DMS114 treated with DMSO at 0.1 percent for 48 hours (cell line): ENCODE data around the gene GSTA3.
"Not testable (repeated sequence)": the region's sequence is repeated elsewhere in the genome, so short reads cannot be mapped to it uniquely, and the experiment has no call there.

Experiments used
- DNase-seq: peaks from one replicate; lab custom pipeline; 2025; ENCODE audit not compliant: unreplicated experiment; lab: John Stamatoyannopoulos, UW

GSTA3 gene

GRCh38 chr6:52909531-52909930 is at the start of gene GSTA3:
GSTA3 (minus strand) TSS chr6:52909698; CDS start chr6:52905834, 3,864 bp downstream.
- no peak for DNase-seq

DNA sequence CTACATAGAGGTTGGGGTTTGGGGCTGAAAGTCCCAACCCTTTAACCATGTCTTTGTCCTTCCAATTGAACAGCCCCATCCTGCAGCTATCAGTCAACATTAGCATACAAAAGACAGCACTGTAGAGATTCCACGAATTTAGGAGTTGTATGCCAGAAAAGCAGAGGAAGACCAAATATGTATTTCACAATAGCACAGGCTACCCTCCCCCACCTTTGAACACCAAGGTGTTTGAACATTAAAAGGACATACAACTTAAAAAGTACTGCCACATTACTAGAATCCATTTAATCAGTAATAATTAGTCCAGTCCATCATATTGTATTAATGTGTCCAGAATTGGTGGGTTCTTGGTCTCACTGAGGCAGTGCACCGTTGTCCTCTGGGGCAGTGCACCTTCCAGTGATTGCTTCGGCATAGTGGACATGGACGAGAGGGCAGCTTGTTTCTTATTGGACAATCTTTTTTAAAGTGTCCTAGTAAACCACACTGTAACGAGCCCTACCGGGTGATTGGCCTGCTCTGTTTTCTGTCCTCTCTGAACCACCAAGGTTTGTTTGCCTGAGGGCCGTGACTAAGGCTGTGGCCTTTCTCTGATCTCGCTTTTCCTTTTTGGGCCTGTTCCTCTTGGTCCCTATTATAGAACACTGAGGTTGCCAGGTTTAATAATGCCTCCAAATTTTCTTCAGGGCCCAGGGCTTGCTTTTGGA is 49.2 kb upstream of the GSTA3 start:
- no peak for DNase-seq

GRCh38 chr6:52955871-52956270 is 46.4 kb upstream of the GSTA3 start:
- no peak for DNase-seq

DNA sequence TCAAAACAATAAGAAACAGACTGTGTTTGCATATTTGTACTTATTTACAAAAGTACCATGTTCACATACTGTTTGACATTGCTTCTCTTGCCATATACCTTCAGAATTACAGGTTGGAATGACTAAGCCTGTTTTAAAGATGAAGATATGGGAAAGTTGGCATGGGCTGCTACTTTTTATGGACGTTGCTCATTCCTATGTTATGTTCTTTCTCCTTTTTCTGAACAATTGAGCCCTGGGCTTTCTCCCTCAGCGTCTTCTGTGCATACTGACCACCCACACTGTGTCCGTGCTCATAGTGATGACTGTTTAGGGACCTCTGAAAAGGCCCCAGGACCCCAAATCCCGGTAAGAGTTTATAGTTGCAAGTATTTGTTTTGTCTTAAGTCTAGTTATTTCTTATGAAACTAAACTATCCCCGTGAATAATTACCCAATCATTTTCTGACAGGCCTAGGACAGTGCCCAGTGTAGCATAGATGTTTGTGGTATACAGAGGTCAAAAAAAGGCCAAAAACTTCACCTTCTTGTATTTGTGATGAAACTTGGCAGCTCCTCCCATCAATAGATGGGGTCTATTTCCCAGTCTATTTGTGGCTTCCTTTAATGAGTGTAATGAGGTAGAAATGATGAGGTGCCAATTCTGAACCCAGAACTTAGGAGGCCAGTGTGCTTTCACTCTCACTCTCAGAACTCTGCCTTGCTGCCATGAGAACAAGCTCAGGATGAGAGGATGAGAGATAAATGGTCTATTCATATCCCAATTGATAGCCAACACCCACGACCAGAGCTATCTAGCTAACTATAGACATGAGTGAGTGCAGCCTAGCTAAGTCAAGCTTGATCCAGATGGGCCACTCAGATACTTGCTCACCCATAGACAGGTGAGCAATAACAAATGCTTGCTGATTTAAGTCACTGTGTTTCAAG is 44.7 kb upstream of the GSTA3 start:
- no peak for DNase-seq

- DNase-seq, result no peak
Observed at GRCh38 chr6:52946306-52946705, 36.8 kb upstream of the GSTA3 start.

GRCh38 chr6:52942821-52943220 is 33.3 kb upstream of the GSTA3 start:
- DNase-seq, result not testable (repeated sequence)

DNA sequence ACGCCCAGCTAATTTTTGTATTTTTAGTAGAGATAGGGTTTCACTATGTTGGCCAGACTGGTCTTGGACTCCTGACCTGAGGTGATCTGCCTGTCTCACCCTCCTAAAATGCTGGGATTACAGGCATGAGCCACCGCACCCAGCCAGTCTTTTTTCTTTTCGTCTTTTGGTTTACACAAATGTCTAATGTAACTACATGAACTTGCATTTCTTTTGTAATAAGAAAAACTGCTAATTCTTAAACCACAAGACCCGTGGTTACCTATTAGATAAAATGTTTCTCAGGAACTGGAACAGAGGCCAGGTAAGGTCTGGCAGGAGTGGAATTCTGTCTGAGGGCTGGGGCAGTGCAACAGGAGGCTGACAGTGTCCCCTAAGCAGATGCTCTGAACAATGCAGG is 32.7 kb upstream of the GSTA3 start:
- no peak for DNase-seq

DNA sequence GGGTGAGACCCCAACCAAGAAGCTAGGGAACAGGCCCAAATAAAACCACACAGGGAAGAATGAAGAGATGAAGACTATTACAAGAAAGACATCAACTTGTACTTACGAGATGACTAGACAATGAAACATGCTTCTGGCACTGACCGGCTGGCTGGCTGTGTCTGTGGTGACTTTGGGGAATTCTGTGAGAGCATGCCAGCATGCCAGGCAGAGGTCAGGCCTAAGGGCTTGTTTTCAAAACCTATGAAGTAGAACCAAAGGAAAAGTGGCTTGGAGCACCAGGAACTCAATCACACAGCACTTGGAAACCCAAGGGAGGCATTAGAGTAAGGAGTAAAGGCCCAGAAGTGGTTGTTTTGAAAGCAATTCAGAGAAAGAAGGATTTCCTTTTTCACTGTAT is 28.4 kb upstream of the GSTA3 start:
- no peak for DNase-seq

- DNase-seq, result no peak
Observed at GRCh38 chr6:52933778-52934177, 24.3 kb upstream of the GSTA3 start.

- no peak for DNase-seq
Observed at GRCh38 chr6:52931351-52931750, 21.9 kb upstream of the GSTA3 start.

DNA sequence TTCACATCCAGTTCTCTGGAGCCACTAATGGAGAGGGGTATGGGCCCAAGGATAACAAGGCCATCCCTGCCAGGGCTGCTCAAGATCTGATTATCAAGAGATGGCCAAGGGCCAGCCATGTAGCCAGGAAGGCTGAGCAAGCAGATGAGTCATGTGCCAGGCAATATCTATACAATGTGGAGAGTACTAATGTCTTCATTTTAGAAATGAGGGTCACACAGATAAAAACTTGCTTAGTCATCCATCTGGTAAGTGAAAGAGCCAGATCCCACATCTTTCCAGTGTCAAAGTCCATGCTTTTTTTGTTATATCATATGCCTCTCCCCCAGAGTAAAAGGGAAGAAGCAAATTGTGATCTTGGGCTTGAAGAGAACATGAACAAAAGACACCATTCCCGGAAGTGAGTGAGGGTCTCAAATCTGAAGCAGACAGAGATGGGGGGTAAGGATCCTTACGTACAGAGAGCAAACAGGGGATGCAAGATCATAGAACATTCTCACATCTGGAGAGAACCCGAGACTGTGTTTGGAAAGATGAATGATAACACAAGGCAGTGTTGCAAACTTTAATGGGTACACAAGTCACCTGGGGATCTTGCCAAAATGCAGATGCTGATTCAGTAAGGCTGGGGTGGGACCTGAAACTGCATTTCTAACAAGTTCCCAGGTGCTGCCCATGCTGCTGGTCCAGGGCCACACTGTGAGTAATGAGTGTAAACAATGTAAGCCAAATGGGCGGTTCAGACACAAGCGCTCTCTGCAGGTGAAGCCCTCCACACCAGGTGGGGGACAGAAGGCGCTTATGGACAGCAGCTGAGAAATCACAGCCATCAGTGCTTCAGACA is 20.0 kb upstream of the GSTA3 start:
- no peak for DNase-seq

GRCh38 chr6:52927451-52927850 is 18.0 kb upstream of the GSTA3 start:
- DNase-seq, result no peak

- DNase-seq, result no peak
Observed at GRCh38 chr6:52925919-52926792, 16.7 kb upstream of the GSTA3 start.

DNA sequence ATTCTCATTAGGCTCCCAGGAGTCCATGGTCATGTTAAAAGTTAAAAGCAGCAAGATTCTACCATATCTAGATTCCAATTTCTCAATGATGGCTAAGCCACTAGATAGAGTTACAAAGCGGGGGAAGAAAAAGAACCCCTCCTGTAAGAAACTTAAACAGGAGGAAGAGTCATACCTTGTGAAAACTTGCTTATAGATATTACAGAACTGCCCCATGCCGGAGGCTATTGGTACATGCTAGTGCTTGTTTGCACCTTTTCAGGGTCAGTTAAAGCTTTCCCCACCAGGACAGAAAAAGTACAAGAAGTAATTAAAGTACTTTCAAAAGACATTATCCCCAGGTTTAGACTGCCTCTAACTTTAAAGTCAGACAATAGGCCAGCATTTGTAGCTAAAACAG is 15.5 kb upstream of the GSTA3 start:
- DNase-seq, result no peak

DNA sequence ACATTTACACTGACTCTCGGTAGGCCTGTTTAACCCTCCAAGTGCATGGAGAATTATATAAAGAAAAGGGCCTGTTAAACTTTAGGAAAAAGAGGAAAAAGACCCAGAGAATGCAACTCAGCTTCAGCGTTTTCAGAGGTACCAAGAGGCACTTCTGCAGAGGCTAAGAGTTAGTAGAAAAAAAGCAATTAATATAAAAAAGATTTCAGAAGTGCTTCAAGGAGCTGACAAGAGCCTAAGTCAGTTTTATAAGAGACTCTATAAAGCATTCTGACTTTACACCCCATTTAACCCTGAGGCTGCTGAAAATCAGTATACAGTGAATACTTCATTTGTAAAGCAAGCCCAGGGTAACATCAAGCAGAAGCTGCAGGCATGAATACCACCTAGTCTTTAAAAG is 14.2 kb upstream of the GSTA3 start:
- not testable (repeated sequence) for DNase-seq

DNA sequence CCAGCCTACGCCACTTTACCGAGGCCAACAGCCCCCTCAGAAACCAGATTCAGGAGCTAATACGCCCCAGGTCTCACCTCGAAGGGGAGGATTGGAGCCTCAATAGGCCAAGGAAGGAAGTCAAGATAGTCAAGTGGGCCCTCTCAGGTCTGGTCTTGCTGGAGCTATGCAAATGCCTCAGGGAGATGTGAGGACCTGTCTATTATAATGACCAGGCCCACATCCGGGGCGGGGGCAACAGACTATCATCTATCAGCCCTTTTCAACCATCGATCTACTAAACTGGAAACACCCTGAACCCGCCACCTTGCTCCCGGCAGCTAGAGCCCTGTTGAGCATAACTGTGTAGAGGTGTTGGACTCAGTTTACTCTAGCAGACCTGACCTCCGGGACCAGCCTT is 12.7 kb upstream of the GSTA3 start:
- DNase-seq, result no peak

DNA sequence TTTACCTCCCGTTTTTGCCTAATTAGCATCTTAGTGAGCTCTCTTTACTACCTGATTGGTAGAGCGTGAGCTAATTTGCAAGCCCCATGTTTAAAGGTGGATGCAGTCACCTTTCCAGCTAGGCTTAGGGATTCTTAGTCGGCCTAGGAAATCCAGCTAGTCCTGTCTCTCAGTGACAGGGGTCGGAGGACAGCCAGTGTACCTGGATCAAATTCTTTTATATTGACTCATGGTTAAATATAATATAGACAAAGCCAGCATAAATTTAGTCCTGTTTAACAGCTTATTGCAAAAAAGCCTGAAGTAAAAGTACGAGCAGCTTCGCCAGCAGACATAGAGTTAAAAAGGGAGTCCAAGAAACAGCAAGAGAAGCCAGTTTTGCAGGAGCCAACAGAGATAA is 12.2 kb upstream of the GSTA3 start:
- no peak for DNase-seq

GRCh38 chr6:52919511-52919910 is 10.0 kb upstream of the GSTA3 start:
- not testable (repeated sequence) for DNase-seq

DNA sequence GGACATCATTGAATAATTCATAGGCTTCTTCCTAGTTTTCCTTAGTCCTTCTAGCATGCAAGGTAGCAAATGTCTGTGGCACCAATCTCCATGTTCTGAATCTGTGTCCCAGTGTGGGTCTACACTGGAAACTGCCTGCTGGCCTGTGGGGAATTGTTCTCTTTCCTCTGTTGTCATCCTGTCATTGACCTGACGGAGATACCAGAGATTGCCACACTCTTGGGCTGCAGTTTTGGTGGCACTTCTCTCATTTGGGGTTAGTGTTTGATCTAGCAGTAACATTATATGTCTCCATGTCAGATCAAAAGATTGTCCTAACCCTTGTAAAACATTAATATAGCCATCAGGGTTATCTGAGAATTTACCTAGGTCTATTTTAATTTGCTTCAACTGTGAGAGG is 9.3 kb upstream of the GSTA3 start:
- not testable (repeated sequence) for DNase-seq

DNA sequence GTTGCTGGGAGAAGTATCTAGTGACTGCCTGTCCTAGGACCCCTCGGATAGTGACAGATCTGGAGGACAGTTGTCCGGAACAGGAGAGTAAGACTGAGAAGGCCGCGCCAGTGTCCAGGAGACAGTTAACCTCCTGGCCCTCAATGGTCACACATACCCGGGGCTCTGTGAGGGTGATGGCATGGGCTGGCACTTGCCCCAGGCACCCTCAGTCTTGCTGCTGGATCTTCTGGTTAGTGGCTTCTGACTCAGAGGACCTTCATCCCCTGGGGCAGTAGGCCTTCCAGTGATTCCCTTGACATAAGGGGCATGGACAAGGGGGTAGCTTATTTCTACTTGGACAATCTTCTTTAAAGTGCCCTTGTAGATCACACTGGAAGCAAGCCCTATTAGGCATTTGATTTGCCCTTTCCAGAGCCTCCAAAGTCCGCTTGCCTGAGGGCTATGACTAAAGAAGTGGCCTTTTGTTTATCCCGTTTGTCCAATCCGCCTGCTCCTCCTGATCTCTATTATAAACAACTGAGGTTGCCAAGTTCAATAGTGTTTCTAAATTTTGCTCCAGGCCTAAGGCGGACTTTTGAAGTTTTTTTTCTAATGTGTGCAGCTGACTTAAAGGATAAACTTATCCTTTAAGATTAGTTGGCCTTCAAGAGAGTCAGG is 8.7 kb upstream of the GSTA3 start:
- DNase-seq, result not testable (repeated sequence)
